ENCODE results near the gene PPP6R3. TPM values are rescaled to one million over a fixed set of nuclear protein-coding genes. Genes with fewer than 3 reads are reported as not detected.
"Not testable (repeated sequence)": the region's sequence is repeated elsewhere in the genome, so short reads cannot be mapped to it uniquely, and the experiment has no call there.

Gene PPP6R3
- total RNA-seq, 2 donors from 2014 or later = 118 to 136 TPM

- TF ChIP-seq, protein P1, sequence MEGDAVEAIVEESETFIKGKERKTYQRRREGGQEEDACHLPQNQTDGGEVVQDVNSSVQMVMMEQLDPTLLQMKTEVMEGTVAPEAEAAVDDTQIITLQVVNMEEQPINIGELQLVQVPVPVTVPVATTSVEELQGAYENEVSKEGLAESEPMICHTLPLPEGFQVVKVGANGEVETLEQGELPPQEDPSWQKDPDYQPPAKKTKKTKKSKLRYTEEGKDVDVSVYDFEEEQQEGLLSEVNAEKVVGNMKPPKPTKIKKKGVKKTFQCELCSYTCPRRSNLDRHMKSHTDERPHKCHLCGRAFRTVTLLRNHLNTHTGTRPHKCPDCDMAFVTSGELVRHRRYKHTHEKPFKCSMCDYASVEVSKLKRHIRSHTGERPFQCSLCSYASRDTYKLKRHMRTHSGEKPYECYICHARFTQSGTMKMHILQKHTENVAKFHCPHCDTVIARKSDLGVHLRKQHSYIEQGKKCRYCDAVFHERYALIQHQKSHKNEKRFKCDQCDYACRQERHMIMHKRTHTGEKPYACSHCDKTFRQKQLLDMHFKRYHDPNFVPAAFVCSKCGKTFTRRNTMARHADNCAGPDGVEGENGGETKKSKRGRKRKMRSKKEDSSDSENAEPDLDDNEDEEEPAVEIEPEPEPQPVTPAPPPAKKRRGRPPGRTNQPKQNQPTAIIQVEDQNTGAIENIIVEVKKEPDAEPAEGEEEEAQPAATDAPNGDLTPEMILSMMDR (conservative IDR thresholded peaks at IDR 0.05) = no peak
- no peak overlapping the region for H3K4me3 Mint-ChIP-seq
- peaks cover 6% of the 10 kb centered on the region for H3K4me1 Mint-ChIP-seq
- H3K36me3 Mint-ChIP-seq (ENCODE audit: low read depth) = peaks cover 40% of the 10 kb centered on the region
- WGBS, 2 experiments (ENCODE audit: insufficient coverage in 1 of 2, insufficient read length in 1 of 2) = 91 to 97% methylated on average over 6 to 18 of the region's 18 CpGs
- H3K9me3 ChIP-seq (ENCODE audit: control insufficient read depth, low read length) = no peaks in the 10 kb centered on the region
- no peaks in the 10 kb centered on the region for H3K9me3 Mint-ChIP-seq
- H3K4me1 ChIP-seq (ENCODE audit: control insufficient read depth, insufficient read depth, low read length) = no peaks in the 10 kb centered on the region
- no peak for DNase-seq
- peaks cover 15% of the 10 kb centered on the region for H3K36me3 ChIP-seq (ENCODE audit: control insufficient read depth, insufficient read depth, low read length)
- H3K9ac ChIP-seq (ENCODE audit: extremely low read depth, low read length, poor library complexity, severe bottlenecking) = no peak overlapping the region
- no peaks in the 10 kb centered on the region for H3K27me3 ChIP-seq (ENCODE audit: control insufficient read depth, insufficient read depth, low read length, poor library complexity, severe bottlenecking)
- H3K27ac Mint-ChIP-seq = no peak overlapping the region
- H3K4me3 ChIP-seq (ENCODE audit: low read length) = no peak overlapping the region
- H3K27me3 Mint-ChIP-seq (ENCODE audit: insufficient read depth) = no peaks in the 10 kb centered on the region
- no peak overlapping the region for H3K27ac ChIP-seq (ENCODE audit: low read depth, low read length)
These were observed 14.4 kb upstream of the PPP6R3 start for GRCh38 chr11:68446046-68446725.

DNA sequence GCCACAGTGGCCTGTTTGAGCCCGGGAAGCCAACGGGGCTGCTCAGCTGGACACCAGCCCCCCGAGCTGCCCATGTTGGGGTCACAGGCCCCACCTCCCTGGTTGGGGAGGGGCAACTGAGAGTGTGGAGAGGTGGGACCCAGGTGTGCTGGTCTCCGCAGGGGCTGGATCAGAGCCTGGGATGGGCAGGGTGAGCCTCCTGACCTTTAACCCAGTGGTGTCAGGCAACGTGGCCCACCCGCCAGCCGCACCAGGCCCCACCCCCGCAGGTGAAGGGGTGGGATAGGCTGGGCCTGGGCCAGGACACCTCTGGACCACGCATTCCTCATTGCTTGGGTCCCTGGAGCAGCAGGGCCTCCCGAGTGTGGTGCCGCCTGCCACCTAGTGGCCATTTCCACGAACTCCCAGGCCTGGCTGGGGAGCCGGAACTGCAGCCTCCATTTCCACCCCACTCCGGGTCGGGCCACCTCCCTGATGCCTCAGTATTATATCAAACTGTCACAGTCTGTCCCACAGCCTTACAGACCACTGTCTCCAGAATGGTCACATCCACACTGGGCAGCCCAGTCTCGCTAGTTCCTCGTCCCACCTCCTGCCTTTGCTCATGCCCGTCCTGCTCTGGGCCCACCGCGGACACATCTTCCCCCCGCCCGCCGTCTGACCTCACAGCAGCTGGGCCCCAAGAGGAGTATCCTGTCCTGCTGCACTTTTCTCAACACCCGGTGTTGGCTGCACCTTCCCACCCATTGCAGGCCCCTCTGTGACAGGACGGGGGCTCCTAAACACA is 13.3 kb upstream of the PPP6R3 start:
- Mint-ChIP-seq H3K4me1 (peaks cover under 1% of the 10 kb centered on the region), H3K36me3 (ENCODE audit: low read depth) (peaks cover 34% of the 10 kb centered on the region), H3K27me3 (ENCODE audit: insufficient read depth) (no peaks in the 10 kb centered on the region), H3K4me3 (no peak overlapping the region), H3K27ac (no peak overlapping the region), H3K9me3 (no peaks in the 10 kb centered on the region)
- WGBS, 2 experiments (ENCODE audit: insufficient coverage in 1 of 2, insufficient read length in 1 of 2) = 59 to 60% methylated on average over 12 to 25 of the region's 25 CpGs
- Histone ChIP-seq H3K4me3 (ENCODE audit: low read length) (no peak overlapping the region), H3K9me3 (ENCODE audit: control insufficient read depth, low read length) (no peaks in the 10 kb centered on the region), H3K27me3 (ENCODE audit: control insufficient read depth, insufficient read depth, low read length, poor library complexity, severe bottlenecking) (no peaks in the 10 kb centered on the region), H3K36me3 (ENCODE audit: control insufficient read depth, insufficient read depth, low read length) (peaks cover 15% of the 10 kb centered on the region), H3K27ac (ENCODE audit: low read depth, low read length) (no peak overlapping the region), H3K9ac (ENCODE audit: extremely low read depth, low read length, poor library complexity, severe bottlenecking) (no peak overlapping the region), H3K4me1 (ENCODE audit: control insufficient read depth, insufficient read depth, low read length) (no peaks in the 10 kb centered on the region)
- DNase-seq = peak; percentile 95
- TF ChIP-seq, protein P1 (conservative IDR thresholded peaks at IDR 0.05) = peak; percentile 97

- H3K36me3 Mint-ChIP-seq (ENCODE audit: low read depth) = peaks cover 27% of the 10 kb centered on the region
- not testable (repeated sequence) for H3K4me1 Mint-ChIP-seq; H3K27me3 ChIP-seq (ENCODE audit: control insufficient read depth, insufficient read depth, low read length, poor library complexity, severe bottlenecking); H3K4me1 ChIP-seq (ENCODE audit: control insufficient read depth, insufficient read depth, low read length); H3K27ac ChIP-seq (ENCODE audit: low read depth, low read length); DNase-seq; H3K4me3 ChIP-seq (ENCODE audit: low read length); H3K27me3 Mint-ChIP-seq (ENCODE audit: insufficient read depth); H3K9me3 ChIP-seq (ENCODE audit: control insufficient read depth, low read length); H3K9ac ChIP-seq (ENCODE audit: extremely low read depth, low read length, poor library complexity, severe bottlenecking); H3K9me3 Mint-ChIP-seq; H3K27ac Mint-ChIP-seq; H3K4me3 Mint-ChIP-seq
- H3K36me3 ChIP-seq (ENCODE audit: control insufficient read depth, insufficient read depth, low read length) = peaks cover 15% of the 10 kb centered on the region
- 93 to 100% methylated on average over 3 to 6 of the region's 6 CpGs for WGBS, 2 experiments (ENCODE audit: insufficient coverage in 1 of 2, insufficient read length in 1 of 2)
These were observed 12.6 kb upstream of the PPP6R3 start for GRCh38 chr11:68447914-68448313.
